AG09309 (cell line): ENCODE results near the gene ALOXE3.
"Not testable (repeated sequence)": the region's sequence is repeated elsewhere in the genome, so short reads cannot be mapped to it uniquely, and the experiment has no call there.

Experiments used
- DNase-seq: peaks from one replicate; pipeline ENCODE4 v3.0.0-alpha.2; 2010; ENCODE audit warnings: low read depth
- H3K4me3 ChIP-seq: 2 replicates; pipeline ENCODE4 v1.5.1; 2011; ENCODE audit warnings: mild to moderate bottlenecking, low read depth, low read length, moderate library complexity; ENCODE audit not compliant: control insufficient read depth
- CTCF ChIP-seq: IDR thresholded peaks from 2 replicates; pipeline ENCODE4 v1.5.1; 2011; ENCODE audit warnings: mild to moderate bottlenecking, low read depth, low read length, inconsistent platforms; ENCODE audit not compliant: insufficient read depth, control insufficient read depth; ENCODE audit errors: missing control alignments

Gene ALOXE3

GRCh38 chr17:8117367-8117979 is 841 bp downstream of the ALOXE3 start:
- H3K4me3 ChIP-seq = peak overlapping the region; percentile 55
- DNase-seq = no peak
- TF ChIP-seq CTCF = no peak

GRCh38 chr17:8116776-8117175 is 1.5 kb downstream of the ALOXE3 start:
- H3K4me3 ChIP-seq = no peak overlapping the region
- no peak for TF ChIP-seq CTCF
- no peak for DNase-seq

- no peak overlapping the region for H3K4me3 ChIP-seq
- TF ChIP-seq CTCF = no peak
- no peak for DNase-seq
These were observed 7.4 kb downstream of the ALOXE3 start for GRCh38 chr17:8110907-8111306.

- H3K4me3 ChIP-seq = no peak overlapping the region
- no peak for TF ChIP-seq CTCF
- no peak for DNase-seq
These were observed 7.9 kb downstream of the ALOXE3 start for GRCh38 chr17:8110456-8110804.

- TF ChIP-seq CTCF = peak; percentile 80
- no peak for DNase-seq
- no peak overlapping the region for H3K4me3 ChIP-seq
These were observed 8.5 kb downstream of the ALOXE3 start for GRCh38 chr17:8109661-8110455.

- DNase-seq = no peak
- no peak overlapping the region for H3K4me3 ChIP-seq
- no peak for TF ChIP-seq CTCF
These were observed 9.2 kb downstream of the ALOXE3 start for GRCh38 chr17:8108972-8109660.

GRCh38 chr17:8106980-8107379 is 11.3 kb downstream of the ALOXE3 start:
- not testable (repeated sequence) for DNase-seq, H3K4me3 ChIP-seq
